Lung (tissue), 12 donors: ENCODE measurements around the gene MSS51. TPM values are rescaled to one million over a fixed set of nuclear protein-coding genes. Genes with fewer than 3 reads are reported as not detected.
"Not testable (repeated sequence)": the region's sequence is repeated elsewhere in the genome, so short reads cannot be mapped to it uniquely, and the experiment has no call there.

ENCODE experiments used
- ATAC-seq: fragments of 200-7000 bp; cut with Tn5 transposase; one replicate; pipeline ENCODE4 v1.9.1; 2020; ENCODE audit warnings: moderate number of reproducible peaks; ENCODE audit not compliant: insufficient read depth, low FRiP score
- DNase-seq, 3 donors: peaks; one replicate each; pipeline ENCODE4 v3.0.0-alpha.2; 2013 to 2017
- H3K27ac ChIP-seq, 2 donors: one replicate each; pipeline ENCODE4 v1.5.1; 2013; ENCODE audit warnings: mild to moderate bottlenecking in 2 of 2, moderate library complexity in 2 of 2, control low read depth in 1 of 2, inconsistent platforms in 1 of 2, low read depth in 1 of 2, low read length in 1 of 2
- H3K27me3 ChIP-seq, 3 donors: one replicate each; pipeline ENCODE4 v1.5.1; 2013; ENCODE audit warnings: low read length in 2 of 3; ENCODE audit not compliant: control insufficient read depth in 3 of 3, insufficient read depth in 3 of 3
- H3K36me3 ChIP-seq, 4 donors: one replicate each; pipeline ENCODE4 v1.5.1; 2013; ENCODE audit warnings: low read length in 4 of 4, mild to moderate bottlenecking in 1 of 4, moderate library complexity in 1 of 4; ENCODE audit not compliant: control insufficient read depth in 4 of 4, insufficient read depth in 4 of 4
- H3K4me1 ChIP-seq, 5 donors: one replicate each; pipeline ENCODE4 v1.5.1; 2013; ENCODE audit warnings: low read length in 5 of 5, mild to moderate bottlenecking in 2 of 5, moderate library complexity in 1 of 5; ENCODE audit not compliant: control insufficient read depth in 5 of 5, insufficient read depth in 5 of 5
- H3K4me3 ChIP-seq: one replicate; pipeline ENCODE4 v1.5.1; 2013; ENCODE audit warnings: mild to moderate bottlenecking, control low read depth, moderate library complexity
- H3K9ac ChIP-seq, 2 donors: one replicate each; pipeline ENCODE4 v1.5.1; 2013; ENCODE audit warnings: low read length in 2 of 2, control low read depth in 1 of 2; ENCODE audit not compliant: insufficient read depth in 1 of 2
- H3K9me3 ChIP-seq, 4 donors: one replicate each; pipeline ENCODE4 v1.5.1; 2013; ENCODE audit warnings: low read length in 3 of 4, mild to moderate bottlenecking in 1 of 4, moderate library complexity in 1 of 4; ENCODE audit not compliant: control insufficient read depth in 4 of 4, insufficient read depth in 3 of 4
- CTCF ChIP-seq: IDR thresholded peaks from 2 replicates; pipeline ENCODE4 v1.5.1; 2012; ENCODE audit warnings: mild to moderate bottlenecking; ENCODE audit errors: control extremely low read depth, extremely low read depth
- WGBS, 2 donors: extraction: QIAGEN DNeasy Blood & Tissue Kit; methylation state at CpG; one replicate each; pipeline ENCODE4 v1.1.7; 2013; 5-methylcytosine and 5-hydroxymethylcytosine counted together
- polyA plus RNA-seq, 2 donors: library from polyadenylated mRNA; stranded (reverse); fragments of 200-250 nt; gene quantifications; one replicate each; pipeline ENCODE4 v1.2.1, GENCODE V29; 2013
- total RNA-seq, 2 donors: library from RNA; depleted of rRNA in 1 of 2; stranded (reverse); fragments of >200 nt in 1 of 2; gene quantifications; one replicate each; pipeline ENCODE4 v1.2.1, GENCODE V29; 2014 to 2021
- donor health status: control.
- donor health status: control.
- donor health status: Bipolar disorder and iron deficiency.
- donor health status: healthy.
- donor health status: DM: yes; HTN: yes; CAD: no.

Gene MSS51
- total and polyA plus RNA-seq, 4 donors, result 0.74 to 4.1 (median 2.6) TPM

GRCh38 chr10:73399063-73399462 lies 34.3 kb downstream of the MSS51 start:
- no peaks in the 10 kb centered on the region for H3K9me3 ChIP-seq
- H3K4me1 ChIP-seq, result peaks cover 0 to 7% (median 0%) of the 10 kb centered on the region in 5 donors
- TF ChIP-seq CTCF, result no peak
- ATAC-seq, result no peak
- H3K36me3 ChIP-seq, result peaks cover 0 to 19% (median 17%) of the 10 kb centered on the region in 4 donors
- no peak overlapping the region for H3K4me3 ChIP-seq
- WGBS, 2 donors, result 69 to 84% methylated on average over 4 of the region's 4 CpGs
- no peak overlapping the region for H3K9ac ChIP-seq
- DNase-seq, result no peak
- no peak overlapping the region for H3K27ac ChIP-seq
- no peaks in the 10 kb centered on the region for H3K27me3 ChIP-seq

- no peak for ATAC-seq
- peaks cover 0 to 19% (median 17%) of the 10 kb centered on the region in 4 donors for H3K36me3 ChIP-seq
- 96 to 99% methylated on average over 6 of the region's 6 CpGs for WGBS, 2 donors
These were observed 35.3 kb downstream of the MSS51 start for GRCh38 chr10:73398024-73398423.

GRCh38 chr10:73394325-73394724 lies 39.0 kb downstream of the MSS51 start:
- WGBS, 2 donors, result 99 to 100% methylated on average over 3 of the region's 4 CpGs
- H3K4me3 ChIP-seq, H3K27ac ChIP-seq, DNase-seq, H3K9me3 ChIP-seq, H3K9ac ChIP-seq, H3K4me1 ChIP-seq, ATAC-seq, H3K27me3 ChIP-seq: not testable (repeated sequence)
- H3K36me3 ChIP-seq, result peaks cover 0 to 24% (median 19%) of the 10 kb centered on the region in 4 donors

More at GRCh38 chr10:73398024-73398423, 35.3 kb downstream of the MSS51 start:
- peaks cover 0 to 3% (median 0%) of the 10 kb centered on the region in 5 donors for H3K4me1 ChIP-seq
- no peaks in the 10 kb centered on the region for H3K9me3 ChIP-seq
- TF ChIP-seq CTCF, result no peak
- no peak for DNase-seq
- H3K27ac ChIP-seq, result no peak overlapping the region
- no peak overlapping the region for H3K9ac ChIP-seq
- no peak overlapping the region for H3K4me3 ChIP-seq
- no peaks in the 10 kb centered on the region for H3K27me3 ChIP-seq

- TF ChIP-seq CTCF, result no peak
- Histone ChIP-seq H3K4me1 (no peaks in the 10 kb centered on the region), H3K36me3 (peaks cover 15 to 27% (median 22%) of the 10 kb centered on the region in 4 donors), H3K9me3 (no peaks in the 10 kb centered on the region), H3K9ac (no peak overlapping the region), H3K27ac (no peak overlapping the region), H3K4me3 (no peak overlapping the region), H3K27me3 (no peaks in the 10 kb centered on the region)
- DNase-seq (no peak), ATAC-seq (no peak)
- WGBS, 2 donors, result 94% methylated on average over 4 of the region's 4 CpGs
These were observed 45.1 kb downstream of the MSS51 start for GRCh38 chr10:73388228-73388627.
